H9 (cell line): ENCODE measurements around the gene EDN1. TPM values are rescaled to one million over a fixed set of nuclear protein-coding genes. Genes with fewer than 3 reads are reported as not detected.

ENCODE experiments used
- DNase-seq: peaks from one replicate; pipeline ENCODE4 v3.0.0-alpha.2; 2017
- H2AFZ ChIP-seq: one replicate; pipeline ENCODE4 v1.6.1; 2013; ENCODE audit warnings: mild to moderate bottlenecking, low read length, control low read depth, moderate library complexity
- H2AK5ac ChIP-seq: 2 replicates; pipeline ENCODE4 v1.6.1; 2013; ENCODE audit warnings: low read length, control low read depth, mixed read lengths; ENCODE audit not compliant: insufficient read length
- H2BK120ac ChIP-seq: one replicate; pipeline ENCODE4 v1.6.1; 2013; ENCODE audit warnings: low read depth, mild to moderate bottlenecking, low read length, control low read depth, inconsistent platforms; ENCODE audit not compliant: poor library complexity, severe bottlenecking
- H2BK12ac ChIP-seq: 2 replicates; pipeline ENCODE4 v1.6.1; 2013; ENCODE audit warnings: low read length, control low read depth, mixed read lengths, low read depth; ENCODE audit not compliant: insufficient read length
- H2BK15ac ChIP-seq: 2 replicates; pipeline ENCODE4 v1.6.1; 2013; ENCODE audit warnings: low read depth, low read length, control low read depth
- H2BK20ac ChIP-seq: one replicate; pipeline ENCODE4 v1.6.1; 2013; ENCODE audit warnings: low read depth, mild to moderate bottlenecking, low read length, control low read depth, inconsistent platforms; ENCODE audit not compliant: poor library complexity, severe bottlenecking
- H2BK5ac ChIP-seq: 2 replicates; pipeline ENCODE4 v1.6.1; 2013; ENCODE audit warnings: low read length, control low read depth, mixed read lengths; ENCODE audit not compliant: insufficient read length
- H3K14ac ChIP-seq: 2 replicates; pipeline ENCODE4 v1.6.1; 2013; ENCODE audit warnings: low read length, control low read depth; ENCODE audit not compliant: insufficient read depth
- H3K18ac ChIP-seq: 2 replicates; pipeline ENCODE4 v1.6.1; 2013; ENCODE audit warnings: low read depth, mild to moderate bottlenecking, mixed read lengths, low read length, control low read depth; ENCODE audit not compliant: insufficient read length
- H3K23ac ChIP-seq: 2 replicates; pipeline ENCODE4 v1.6.1; 2013; ENCODE audit warnings: low read length, control low read depth, mixed read lengths, low read depth; ENCODE audit not compliant: insufficient read length
- H3K23me2 ChIP-seq: 2 replicates; pipeline ENCODE4 v1.6.1; 2013; ENCODE audit warnings: low read depth, mild to moderate bottlenecking, mixed read lengths, low read length, control low read depth; ENCODE audit not compliant: insufficient read length, poor library complexity, severe bottlenecking
- H3K27ac ChIP-seq: 2 replicates; pipeline ENCODE4 v1.5.1; 2013; ENCODE audit warnings: low read length, control low read depth, mixed read lengths, low read depth; ENCODE audit not compliant: insufficient read length
- H3K27me3 ChIP-seq: 2 replicates; pipeline ENCODE4 v1.6.1; 2013; ENCODE audit warnings: low read length, control low read depth, inconsistent platforms; ENCODE audit not compliant: insufficient read depth
- H3K4ac ChIP-seq: 2 replicates; pipeline ENCODE4 v1.6.1; 2013; ENCODE audit warnings: low read depth, mild to moderate bottlenecking, control low read depth, inconsistent platforms, low read length, moderate library complexity
- H3K4me1 ChIP-seq: 2 replicates; pipeline ENCODE4 v1.6.1; 2013; ENCODE audit warnings: low read length, control low read depth, inconsistent platforms; ENCODE audit not compliant: insufficient read depth
- H3K4me2 ChIP-seq: 2 replicates; pipeline ENCODE4 v1.6.1; 2013; ENCODE audit warnings: low read length, control low read depth, mixed read lengths; ENCODE audit not compliant: insufficient read length, insufficient read depth
- H3K56ac ChIP-seq: 2 replicates; pipeline ENCODE4 v1.6.1; 2013; ENCODE audit warnings: low read depth, mild to moderate bottlenecking, mixed read lengths, low read length, control low read depth; ENCODE audit not compliant: insufficient read length
- H3K79me1 ChIP-seq: 2 replicates; pipeline ENCODE4 v1.6.1; 2013; ENCODE audit warnings: low read depth, mild to moderate bottlenecking, moderate library complexity, low read length, control low read depth, inconsistent platforms; ENCODE audit not compliant: insufficient read depth, poor library complexity, severe bottlenecking
- H3K79me2 ChIP-seq: 2 replicates; pipeline ENCODE4 v1.6.1; 2013; ENCODE audit warnings: low read length, control low read depth, inconsistent platforms; ENCODE audit not compliant: insufficient read depth
- H3K9ac ChIP-seq: 2 replicates; pipeline ENCODE4 v1.6.1; 2013; ENCODE audit warnings: low read length, control low read depth, mixed read lengths; ENCODE audit not compliant: insufficient read length; ENCODE audit errors: extremely low read depth
- H3K9me3 ChIP-seq: one replicate; pipeline ENCODE4 v1.6.1; 2013; ENCODE audit warnings: low read depth, low read length, inconsistent platforms; ENCODE audit not compliant: control insufficient read depth
- H3T11ph ChIP-seq: one replicate; pipeline ENCODE4 v1.6.1; 2013; ENCODE audit warnings: mild to moderate bottlenecking, low read length, control low read depth, inconsistent platforms
- H4K20me1 ChIP-seq: one replicate; pipeline ENCODE4 v1.6.1; 2013; ENCODE audit not compliant: control insufficient read depth, insufficient read length, insufficient read depth
- H4K5ac ChIP-seq: 2 replicates; pipeline ENCODE4 v1.6.1; 2013; ENCODE audit warnings: low read depth, mild to moderate bottlenecking, mixed read lengths, low read length, control low read depth; ENCODE audit not compliant: insufficient read length
- H4K8ac ChIP-seq: replicated peaks from 2 replicates; pipeline ENCODE4 v1.6.1; 2013; ENCODE audit warnings: low read length, control low read depth, mixed read lengths, low read depth; ENCODE audit not compliant: insufficient read length
- H4K91ac ChIP-seq: 2 replicates; pipeline ENCODE4 v1.6.1; 2013; ENCODE audit warnings: low read depth, mild to moderate bottlenecking, moderate library complexity, mixed read lengths, low read length, control low read depth; ENCODE audit not compliant: insufficient read length
- H3K27ac Mint-ChIP-seq, 3 experiments: 2 replicates in 2 of 3; 3 replicates in 1 of 3; pipeline ENCODE4 v1.8.0; 2020 to 2021; ENCODE audit warnings: mixed read lengths in 3 of 3, mild to moderate bottlenecking in 1 of 3, moderate library complexity in 1 of 3
- H3K27me3 Mint-ChIP-seq: 2 replicates; pipeline ENCODE4 v1.8.0; 2021; ENCODE audit warnings: low read depth, mild to moderate bottlenecking, moderate library complexity, mixed read lengths
- H3K36me3 Mint-ChIP-seq, 3 experiments: 2 replicates in 2 of 3; 3 replicates in 1 of 3; pipeline ENCODE4 v1.8.0; 2020 to 2021; ENCODE audit warnings: low read depth in 3 of 3, mixed read lengths in 3 of 3; ENCODE audit not compliant: insufficient read depth in 1 of 3
- H3K4me1 Mint-ChIP-seq, 2 experiments: 2 replicates each; pipeline ENCODE4 v1.8.0; 2020; ENCODE audit warnings: mixed read lengths in 2 of 2
- H3K4me3 Mint-ChIP-seq, 2 experiments: 2 replicates in 1 of 2; 3 replicates in 1 of 2; pipeline ENCODE4 v1.8.0; 2020 to 2021; ENCODE audit warnings: mild to moderate bottlenecking in 2 of 2, mixed read lengths in 2 of 2, moderate library complexity in 1 of 2
- H3K9me3 Mint-ChIP-seq, 2 experiments: 2 replicates in 1 of 2; 3 replicates in 1 of 2; pipeline ENCODE4 v1.8.0; 2020; ENCODE audit warnings: mild to moderate bottlenecking in 2 of 2, mixed read lengths in 2 of 2, moderate library complexity in 1 of 2
- CTCF ChIP-seq: fragments of 200-600 bp; sonication (generic); conservative IDR thresholded peaks from 3 replicates; pipeline ENCODE4 v1.8.0; 2021; ENCODE audit warnings: antibody characterized with exemption, mild to moderate bottlenecking
- WGBS: extraction: QIAGEN DNeasy Blood & Tissue Kit; methylation state at CpG from one replicate; pipeline ENCODE4 v1.1.7; 2013; ENCODE audit warnings: missing lambda C conversion rate, low lambda C conversion rate, mixed read lengths; ENCODE audit not compliant: insufficient read length; ENCODE audit errors: extremely low coverage; 5-methylcytosine and 5-hydroxymethylcytosine counted together
- total RNA-seq: library from RNA; stranded (reverse); gene quantifications from 2 replicates; pipeline ENCODE4 v1.2.1, GENCODE V29; 2021

The EDN1 gene
- total RNA-seq, 1 experiment from 2014 or later, result 2.1 TPM

GRCh38 chr6:12343440-12344162 is 53.4 kb downstream of the EDN1 start:
- no peak overlapping the region for H3K4me3 Mint-ChIP-seq
- Histone ChIP-seq H3K79me2 (no peaks in the 10 kb centered on the region), H2BK20ac (no peak overlapping the region), H3K27ac (no peak overlapping the region), H3K14ac (no peak overlapping the region), H3K23ac (no peak overlapping the region), H4K20me1 (no peaks in the 10 kb centered on the region), H3K4me2 (no peak overlapping the region), H4K5ac (no peak overlapping the region), H2BK5ac (no peak overlapping the region), H3K9me3 (no peaks in the 10 kb centered on the region), H3K4me1 (no peaks in the 10 kb centered on the region; the same call in 1 of the 2 replicates), H4K91ac (no peak overlapping the region), H2BK12ac (no peak overlapping the region), H3K56ac (no peak overlapping the region), H3K4ac (no peak overlapping the region), H2AK5ac (no peak overlapping the region), H2BK15ac (no peak overlapping the region), H3K79me1 (no peaks in the 10 kb centered on the region), H2AFZ (no peak overlapping the region), H3K18ac (no peak overlapping the region), H3K23me2 (no peaks in the 10 kb centered on the region), H3K27me3 (no peaks in the 10 kb centered on the region), H3K9ac (no peak overlapping the region), H4K8ac (no peak overlapping the region), H2BK120ac (no peak overlapping the region), H3T11ph (no peak overlapping the region)
- WGBS, result no CpG with 5 or more reads among the region's 8 CpGs
- TF ChIP-seq CTCF, result no peak
- no peak overlapping the region for H3K27ac Mint-ChIP-seq
- H3K27me3 Mint-ChIP-seq, result no peaks in the 10 kb centered on the region; the same call in 1 of the 2 replicates
- no peaks in the 10 kb centered on the region for H3K9me3 Mint-ChIP-seq
- H3K4me1 Mint-ChIP-seq, result peaks cover 31 to 44% of the 10 kb centered on the region in 2 experiments
- no peaks in the 10 kb centered on the region for H3K36me3 Mint-ChIP-seq
- DNase-seq, result no peak
